HepG2 (cell line): Measurements from ENCODE around the gene UFSP2. TPM values are rescaled to one million over a fixed set of nuclear protein-coding genes. Genes with fewer than 3 reads are reported as not detected.

Experiments
- HNRNPL ChIP-seq: fragments of 200-400 bp; formaldehyde crosslinking; IDR thresholded peaks from 2 replicates; pipeline ENCODE4 v1.6.1; 2017; ENCODE audit warnings: mild to moderate bottlenecking, low read depth, low read length
- IRF2 ChIP-seq: IDR thresholded peaks from 2 replicates; pipeline ENCODE4 v1.6.1; 2018; ENCODE audit warnings: missing genetic modification reagents, missing compliant biosample characterization
- MAFF ChIP-seq: IDR thresholded peaks from 2 replicates; pipeline ENCODE4 v1.6.1; 2011; ENCODE audit warnings: low read depth, low read length, improper control_type of control experiment
- MXI1 ChIP-seq: IDR thresholded peaks from 3 replicates; pipeline ENCODE4 v1.6.1; 2012; ENCODE audit warnings: low read depth, low read length, inconsistent platforms, borderline replicate concordance
- PHF21A ChIP-seq: sonication (generic); formaldehyde crosslinking; IDR thresholded peaks from 2 replicates; pipeline ENCODE4 v1.5.0; 2020; ENCODE audit warnings: mild to moderate bottlenecking, missing genetic modification reagents
- SNAI1 ChIP-seq: sonication (generic); formaldehyde crosslinking; IDR thresholded peaks from 2 replicates; pipeline ENCODE4 v1.5.0; 2020; ENCODE audit warnings: mild to moderate bottlenecking, missing genetic modification reagents, borderline replicate concordance
- TARDBP ChIP-seq: sonication (generic); formaldehyde crosslinking; IDR thresholded peaks from 2 replicates; pipeline ENCODE4 v1.8.0; 2022; ENCODE audit warnings: mild to moderate bottlenecking, missing genetic modification reagents
- TEAD3 ChIP-seq: optimal IDR thresholded peaks from 2 replicates; pipeline ENCODE3; 2016; ENCODE audit warnings: borderline replicate concordance
- TFDP1 ChIP-seq: IDR thresholded peaks from 2 replicates; pipeline ENCODE4 v1.6.1; 2016; ENCODE audit warnings: missing compliant biosample characterization, missing genetic modification reagents, borderline replicate concordance
- THAP9 ChIP-seq: sonication (generic); formaldehyde crosslinking; IDR thresholded peaks from 2 replicates; pipeline ENCODE4; 2020; ENCODE audit warnings: missing genetic modification reagents, mild to moderate bottlenecking, borderline replicate concordance
- THRA ChIP-seq: sonication (generic); formaldehyde crosslinking; IDR thresholded peaks from 2 replicates; pipeline ENCODE4 v1.4.0; 2020; ENCODE audit warnings: missing genetic modification reagents, borderline replicate concordance
- ZHX2 ChIP-seq, 2 experiments: sonication (generic) in 1 of 2; formaldehyde crosslinking in 1 of 2; IDR thresholded peaks; 2 replicates each; pipeline versions ENCODE4 v1.6.1 to v1.9.0; 2014 to 2022; ENCODE audit warnings: antibody characterized with exemption in 1 of 2, borderline replicate concordance in 1 of 2, inconsistent platforms in 1 of 2, low read depth in 1 of 2, missing genetic modification reagents in 1 of 2
- ZNF207 ChIP-seq: fragments of 450-650 bp; IDR thresholded peaks from 2 replicates; pipeline ENCODE4 v1.6.1; 2016; ENCODE audit warnings: antibody characterized with exemption, borderline replicate concordance
- ZNF652 ChIP-seq: IDR thresholded peaks from 2 replicates; pipeline ENCODE4 v1.6.1; 2016; ENCODE audit warnings: low read depth, borderline replicate concordance
- ZNF660 ChIP-seq: sonication (generic); formaldehyde crosslinking; IDR thresholded peaks from 2 replicates; pipeline ENCODE4 v1.5.1; 2020; ENCODE audit warnings: mild to moderate bottlenecking, low read depth, missing genetic modification reagents, borderline replicate concordance
- ZNF879 ChIP-seq: sonication (generic); formaldehyde crosslinking; IDR thresholded peaks from 2 replicates; pipeline ENCODE4 v1.8.1; 2023; ENCODE audit warnings: missing genetic modification reagents
- polyA plus RNA-seq, 8 experiments: library from polyadenylated mRNA; depleted of rRNA in 3 of 8; stranded (reverse) in 7 of 8; unstranded in 1 of 8; fragments of >200 nt; fragmentation: Illumina TruSeq in 4 of 8; extraction: Trizol in 4 of 8; gene quantifications; 2 replicates each; pipeline versions ENCODE4 v1.2.1 to v1.2.3, GENCODE V29; 2011 to 2016; ENCODE audit warnings: low read depth in 4 of 8, missing spikeins in 1 of 8, mixed read lengths in 1 of 8; ENCODE audit not compliant: insufficient read depth in 1 of 8
- total RNA-seq, 5 experiments: library from RNA; depleted of rRNA; stranded (reverse); fragments of >200 nt; fragmentation: Illumina TruSeq; extraction: Trizol; gene quantifications; 2 replicates each; pipeline ENCODE4 v1.2.3, GENCODE V29; 2016; ENCODE audit warnings: low read depth in 1 of 5

UFSP2 gene
- total and polyA plus RNA-seq, 2 of the 13 experiments (the other 11 are each of a cell fraction or from before 2014, with no cell fraction given): 24.1 to 32.3 TPM

GRCh38 chr4:185425647-185426352, at the start of gene UFSP2 (continued):
- peak; percentile 78; the same call in 1 of the 2 replicates for TF ChIP-seq ZHX2 (IDR thresholded peaks at IDR 0.05; ENCODE audit: low read depth)
- no peak for TF ChIP-seq ZHX2 (CRISPR knock-in tag; IDR thresholded peaks at IDR 0.05; ENCODE audit: borderline replicate concordance)
- TF ChIP-seq MAFF: no peak
- peak; percentile 64; the same call in 1 of the 2 replicates for TF ChIP-seq THAP9
- TF ChIP-seq TARDBP (CRISPR knock-in tag): no peak
- no peak for TF ChIP-seq ZNF660
- TF ChIP-seq SNAI1 (CRISPR knock-in tag): 0 out of 2 replicates have a peak, but pooled peaks have one; percentile 46
- peak; percentile 97 for TF ChIP-seq MXI1
- TF ChIP-seq TFDP1: no peak
- no peak for TF ChIP-seq THRA (CRISPR knock-in tag)
- TF ChIP-seq TEAD3 (CRISPR knock-in tag): peak; percentile 48
- TF ChIP-seq IRF2 (CRISPR knock-in tag): peak; percentile 82
- no peak for TF ChIP-seq ZNF652 (CRISPR knock-in tag)
- TF ChIP-seq HNRNPL: no peak
- no peak for TF ChIP-seq ZNF879 (CRISPR knock-in tag)
- TF ChIP-seq ZNF207: no peak
- peak; percentile 49; the same call in 1 of the 2 replicates for TF ChIP-seq PHF21A (CRISPR knock-in tag)
